IMR-90 (cell line): ENCODE measurements around the gene NFIA. TPM values are rescaled to one million over a fixed set of nuclear protein-coding genes. Genes with fewer than 3 reads are reported as not detected.

ENCODE experiments used
- ATAC-seq: fragments of 200-7000 bp; cut with Tn5 transposase; 2 replicates; pipeline ENCODE4 v1.9.1; 2020; ENCODE audit warnings: low read depth, mild to moderate bottlenecking, moderate library complexity
- BruUV-seq: library from RNA; stranded (reverse); fragments of 400-500 nt; replicated peaks from 2 replicates; lab custom pipeline; 2021; lab: Mats Ljungman, UMichigan
- CTCF ChIA-PET: fragments of 300-600 bp; formaldehyde crosslinking; extraction: SDS; loops from one replicate; lab custom pipeline; 2021; ENCODE audit warnings: antibody characterized with exemption; lab: Yijun Ruan, JAX
- POLR2A ChIA-PET: fragments of 300-600 bp; sonication (Branson Sonifier 250); formaldehyde crosslinking; loops from one replicate; lab custom pipeline; 2022; ENCODE audit warnings: antibody characterized with exemption; ENCODE audit not compliant: unreplicated experiment; lab: Charles Lee
- DNase-seq: peaks from one replicate; pipeline ENCODE4 v3.0.0; 2013
- H2AFZ ChIP-seq: replicated peaks from 2 replicates; pipeline ENCODE3; 2013; ENCODE audit warnings: low read length, mild to moderate bottlenecking; ENCODE audit not compliant: poor library complexity
- H2AK5ac ChIP-seq: 2 replicates; pipeline ENCODE4 v1.6.1; 2013; ENCODE audit warnings: low read depth, low read length, inconsistent platforms
- H2AK9ac ChIP-seq: replicated peaks from 2 replicates; pipeline ENCODE3; 2013; ENCODE audit warnings: mild to moderate bottlenecking, low read depth, low read length, moderate library complexity; ENCODE audit not compliant: poor library complexity
- H2BK120ac ChIP-seq: 2 replicates; pipeline ENCODE4 v1.6.1; 2013; ENCODE audit warnings: low read depth, low read length, inconsistent platforms
- H2BK15ac ChIP-seq: 3 replicates; pipeline ENCODE4 v1.6.1; 2013; ENCODE audit warnings: low read depth, low read length, inconsistent platforms
- H2BK20ac ChIP-seq: 2 replicates; pipeline ENCODE4 v1.6.1; 2013; ENCODE audit warnings: low read depth, mild to moderate bottlenecking, inconsistent platforms, low read length, moderate library complexity
- H2BK5ac ChIP-seq: 2 replicates; pipeline ENCODE4 v1.6.1; 2013; ENCODE audit warnings: mild to moderate bottlenecking, low read depth, low read length, inconsistent platforms; ENCODE audit not compliant: poor library complexity, severe bottlenecking
- H3K14ac ChIP-seq: replicated peaks from 2 replicates; pipeline ENCODE4 v1.6.1; 2013; ENCODE audit warnings: low read depth, low read length, inconsistent platforms
- H3K18ac ChIP-seq: 2 replicates; pipeline ENCODE4 v1.6.1; 2013; ENCODE audit warnings: low read depth, low read length, control low read depth
- H3K23ac ChIP-seq: 2 replicates; pipeline ENCODE4 v1.6.1; 2013; ENCODE audit warnings: low read depth, low read length, inconsistent platforms
- H3K27ac ChIP-seq: 2 replicates; pipeline ENCODE4 v1.5.1; 2013; ENCODE audit warnings: mild to moderate bottlenecking, control low read depth, low read length; ENCODE audit not compliant: insufficient read depth
- H3K27me3 ChIP-seq: 2 replicates; pipeline ENCODE4 v1.6.1; 2013; ENCODE audit warnings: low read length; ENCODE audit not compliant: control insufficient read depth, insufficient read depth
- H3K36me3 ChIP-seq: 2 replicates; pipeline ENCODE4 v1.6.1; 2013; ENCODE audit warnings: low read length, mixed read lengths; ENCODE audit not compliant: control insufficient read depth, insufficient read depth
- H3K4ac ChIP-seq: 2 replicates; pipeline ENCODE4 v1.6.1; 2013; ENCODE audit warnings: low read depth, low read length, inconsistent platforms
- H3K4me1 ChIP-seq: 2 replicates; pipeline ENCODE4 v1.6.1; 2013; ENCODE audit warnings: low read length, mixed read lengths; ENCODE audit not compliant: control insufficient read depth, insufficient read depth
- H3K4me2 ChIP-seq: 2 replicates; pipeline ENCODE4 v1.6.1; 2013; ENCODE audit warnings: low read depth, mild to moderate bottlenecking, control low read depth, low read length, moderate library complexity
- H3K4me3 ChIP-seq: 2 replicates; pipeline ENCODE4 v1.5.1; 2013; ENCODE audit warnings: low read depth, mild to moderate bottlenecking, control low read depth, low read length, moderate library complexity; ENCODE audit not compliant: insufficient read depth
- H3K56ac ChIP-seq: 2 replicates; pipeline ENCODE4 v1.6.1; 2013; ENCODE audit warnings: low read length, inconsistent platforms; ENCODE audit not compliant: insufficient read depth; ENCODE audit errors: extremely low read depth
- H3K79me1 ChIP-seq, 2 experiments: 2 replicates each; pipeline ENCODE4 v1.6.1; 2013; ENCODE audit warnings: low read length in 2 of 2, inconsistent platforms in 1 of 2, low read depth in 1 of 2
- H3K9ac ChIP-seq: 2 replicates; pipeline ENCODE4 v1.6.1; 2013; ENCODE audit warnings: low read depth, low read length, control low read depth
- H3K9me1 ChIP-seq: 2 replicates; pipeline ENCODE4 v1.6.1; 2013; ENCODE audit warnings: low read length, inconsistent platforms; ENCODE audit not compliant: insufficient read depth
- H3K9me3 ChIP-seq: 2 replicates; pipeline ENCODE4 v1.6.1; 2013; ENCODE audit warnings: low read length; ENCODE audit not compliant: control insufficient read depth, insufficient read depth
- H4K20me1 ChIP-seq: 2 replicates; pipeline ENCODE4 v1.6.1; 2013; ENCODE audit warnings: low read length, inconsistent platforms; ENCODE audit not compliant: insufficient read depth
- H4K5ac ChIP-seq: 2 replicates; pipeline ENCODE4 v1.6.1; 2013; ENCODE audit warnings: mild to moderate bottlenecking, low read depth, low read length, control low read depth
- H4K8ac ChIP-seq, 2 experiments: 2 replicates each; pipeline ENCODE4 v1.6.1; 2013; ENCODE audit warnings: low read depth in 2 of 2, low read length in 2 of 2, control low read depth in 1 of 2, inconsistent platforms in 1 of 2
- H4K91ac ChIP-seq: 2 replicates; pipeline ENCODE4 v1.6.1; 2013; ENCODE audit warnings: low read depth, low read length, inconsistent platforms; ENCODE audit not compliant: insufficient read depth
- BHLHE40 ChIP-seq: fragments of 150-350 bp; IDR thresholded peaks from 2 replicates; pipeline ENCODE4 v1.6.1; 2016; ENCODE audit warnings: mild to moderate bottlenecking, low read depth, low read length
- CEBPB ChIP-seq: IDR thresholded peaks from 2 replicates; pipeline ENCODE4 v1.6.1; 2012; ENCODE audit warnings: low read depth, low read length, improper control_type of control experiment
- CHD1 ChIP-seq: IDR thresholded peaks from 2 replicates; pipeline ENCODE4 v1.6.1; 2012; ENCODE audit warnings: low read depth, low read length, improper control_type of control experiment
- FOS ChIP-seq: fragments of 150-350 bp; IDR thresholded peaks from 2 replicates; pipeline ENCODE4 v1.6.1; 2016; ENCODE audit warnings: low read depth, low read length
- MAZ ChIP-seq: IDR thresholded peaks from 2 replicates; pipeline ENCODE4 v1.6.1; 2012; ENCODE audit warnings: low read depth, mild to moderate bottlenecking, low read length, improper control_type of control experiment, moderate library complexity, borderline replicate concordance
- MXI1 ChIP-seq: IDR thresholded peaks from 2 replicates; pipeline ENCODE4 v1.6.1; 2012; ENCODE audit warnings: low read depth, mild to moderate bottlenecking, low read length, moderate library complexity, borderline replicate concordance
- NFE2L2 ChIP-seq: fragments of 150-350 bp; IDR thresholded peaks from 2 replicates; pipeline ENCODE4 v1.6.1; 2016; ENCODE audit warnings: low read depth, mild to moderate bottlenecking, low read length
- POLR2A ChIP-seq: IDR thresholded peaks from 2 replicates; pipeline ENCODE4 v1.6.1; 2012; ENCODE audit warnings: mild to moderate bottlenecking, low read depth, low read length
- RAD21 ChIP-seq: IDR thresholded peaks from 2 replicates; pipeline ENCODE4 v1.6.1; 2012; ENCODE audit warnings: low read length, improper control_type of control experiment
- RCOR1 ChIP-seq: IDR thresholded peaks from 2 replicates; pipeline ENCODE4 v1.6.1; 2012; ENCODE audit warnings: mild to moderate bottlenecking, low read length, improper control_type of control experiment; ENCODE audit not compliant: insufficient replicate concordance
- RFX5 ChIP-seq: IDR thresholded peaks from 2 replicates; pipeline ENCODE4 v1.8.0; 2012; ENCODE audit warnings: low read depth, mild to moderate bottlenecking, low read length, moderate library complexity
- SMC3 ChIP-seq: fragments of 150-350 bp; IDR thresholded peaks from 2 replicates; pipeline ENCODE4 v1.6.1; 2016; ENCODE audit warnings: low read depth, mild to moderate bottlenecking, antibody characterized with exemption, low read length, moderate library complexity
- WGBS, 2 experiments: methylation state at CpG; one replicate each; pipeline versions ENCODE4 v1.1.5 to v1.1.7; 2013; ENCODE audit warnings: missing lambda C conversion rate in 2 of 2; ENCODE audit not compliant: insufficient read length in 1 of 2; ENCODE audit errors: extremely low coverage in 2 of 2; 5-methylcytosine and 5-hydroxymethylcytosine counted together
- dilution Hi-C: fragments of 300-500 bp; cut with HindIII; formaldehyde crosslinking; loops from one replicate; pipeline ENCODE4 v1.14.3; 2018; ENCODE audit warnings: low sequenced_read_pairs; ENCODE audit not compliant: unreplicated experiment
- in situ Hi-C: fragments of 300-500 bp; cut with MboI; formaldehyde crosslinking; loops from 3 replicates; pipeline ENCODE4 v1.14.3; 2019; ENCODE audit warnings: low sequenced_read_pairs, inconsistent platforms, mixed read lengths
- intact Hi-C: fragments of 100-400 bp; cut with micrococcal nuclease; formaldehyde crosslinking; loops from 2 replicates; pipeline ENCODE4 v1.10.0; 2022
- polyA plus RNA-seq, 3 experiments: library from polyadenylated mRNA; depleted of rRNA; stranded (reverse); fragments of >200 nt; gene quantifications; 2 replicates each; pipeline ENCODE4 v1.2.3, GENCODE V29; 2012; ENCODE audit warnings: low replicate concordance in 1 of 3
- total RNA-seq: library from RNA; depleted of rRNA; stranded (reverse); fragments of >200 nt; gene quantifications from 2 replicates; pipeline ENCODE4 v1.2.3, GENCODE V29; 2012
- TF ChIP-seq, protein P1 (sequence below): fragments of 150-350 bp; IDR thresholded peaks from 2 replicates; pipeline ENCODE4 v1.6.1; 2016; ENCODE audit warnings: low read depth, mild to moderate bottlenecking, low read length, moderate library complexity, borderline replicate concordance
- TF ChIP-seq, protein P2 (sequence below): fragments of 150-350 bp; IDR thresholded peaks from 2 replicates; pipeline ENCODE4 v1.6.1; 2017; ENCODE audit warnings: mild to moderate bottlenecking, antibody characterized with exemption, low read length, low read depth
- TF ChIP-seq, protein P3 (sequence below): conservative IDR thresholded peaks from 2 replicates; pipeline ENCODE4 v1.5.1; 2012; ENCODE audit warnings: mild to moderate bottlenecking, low read depth, low read length, improper control_type of control experiment

NFIA gene
- total and polyA plus RNA-seq, 2 of the 4 experiments (the other 2 are of a cell fraction): 1.6 to 2.2 TPM

DNA sequence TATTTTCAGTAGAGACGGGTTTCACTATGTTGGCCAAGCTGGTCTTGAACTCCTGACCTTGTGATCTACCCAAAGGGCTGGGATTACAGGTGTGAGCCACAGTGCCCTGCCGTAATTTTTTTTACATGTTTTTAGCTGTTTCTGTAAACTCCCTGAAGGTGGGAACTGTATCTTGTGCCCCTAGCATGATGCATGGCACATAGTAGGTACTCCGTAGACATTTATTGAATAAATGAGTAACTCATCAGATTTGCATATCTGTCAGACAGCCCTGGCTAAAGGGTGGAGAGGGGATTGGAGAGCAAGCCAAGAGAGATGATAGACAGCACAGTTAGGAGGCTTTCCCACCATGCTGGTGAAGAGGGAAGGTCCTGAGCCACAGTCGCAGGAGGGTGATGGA is 247.2 kb downstream of the NFIA start:
- in situ Hi-C loops: no loop called here

More for the DNA sequence above, 247.2 kb downstream of the NFIA start:
- Histone ChIP-seq H3K56ac (no peak overlapping the region), H3K4ac (no peak overlapping the region), H2BK5ac (no peak overlapping the region), H4K91ac (no peak overlapping the region), H3K9ac (no peak overlapping the region), H3K4me3 (no peak overlapping the region), H2AFZ (no peak overlapping the region), H4K8ac (no peak overlapping the region), H2AK9ac (no peak overlapping the region), H3K9me1 (no peaks in the 10 kb centered on the region), H3K18ac (no peak overlapping the region), H3K4me1 (no peaks in the 10 kb centered on the region), H4K5ac (no peak overlapping the region), H2BK120ac (no peak overlapping the region), H3K23ac (no peak overlapping the region), H3K9me3 (no peaks in the 10 kb centered on the region), H2AK5ac (no peak overlapping the region), H2BK20ac (no peak overlapping the region), H2BK15ac (no peak overlapping the region), H3K36me3 (no peaks in the 10 kb centered on the region), H4K20me1 (no peaks in the 10 kb centered on the region), H3K79me1 (no peaks in the 10 kb centered on the region), H3K27me3 (peaks cover 6% of the 10 kb centered on the region), H3K14ac (no peak overlapping the region), H3K27ac (no peak overlapping the region), H3K4me2 (no peak overlapping the region)
- POLR2A ChIA-PET: no interaction called here
- no peak for TF ChIP-seq MXI1
- TF ChIP-seq MAZ: no peak
- TF ChIP-seq RCOR1: no peak
- no peak for TF ChIP-seq SMC3
- TF ChIP-seq RFX5: no peak
- no peak for TF ChIP-seq POLR2A
- no peak for TF ChIP-seq RAD21
- no peak for TF ChIP-seq CEBPB
- no peak for TF ChIP-seq BHLHE40
- TF ChIP-seq, protein P1, sequence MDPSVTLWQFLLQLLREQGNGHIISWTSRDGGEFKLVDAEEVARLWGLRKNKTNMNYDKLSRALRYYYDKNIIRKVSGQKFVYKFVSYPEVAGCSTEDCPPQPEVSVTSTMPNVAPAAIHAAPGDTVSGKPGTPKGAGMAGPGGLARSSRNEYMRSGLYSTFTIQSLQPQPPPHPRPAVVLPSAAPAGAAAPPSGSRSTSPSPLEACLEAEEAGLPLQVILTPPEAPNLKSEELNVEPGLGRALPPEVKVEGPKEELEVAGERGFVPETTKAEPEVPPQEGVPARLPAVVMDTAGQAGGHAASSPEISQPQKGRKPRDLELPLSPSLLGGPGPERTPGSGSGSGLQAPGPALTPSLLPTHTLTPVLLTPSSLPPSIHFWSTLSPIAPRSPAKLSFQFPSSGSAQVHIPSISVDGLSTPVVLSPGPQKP: no peak
- TF ChIP-seq CHD1: no peak
- no peak for TF ChIP-seq FOS
- TF ChIP-seq, protein P2, sequence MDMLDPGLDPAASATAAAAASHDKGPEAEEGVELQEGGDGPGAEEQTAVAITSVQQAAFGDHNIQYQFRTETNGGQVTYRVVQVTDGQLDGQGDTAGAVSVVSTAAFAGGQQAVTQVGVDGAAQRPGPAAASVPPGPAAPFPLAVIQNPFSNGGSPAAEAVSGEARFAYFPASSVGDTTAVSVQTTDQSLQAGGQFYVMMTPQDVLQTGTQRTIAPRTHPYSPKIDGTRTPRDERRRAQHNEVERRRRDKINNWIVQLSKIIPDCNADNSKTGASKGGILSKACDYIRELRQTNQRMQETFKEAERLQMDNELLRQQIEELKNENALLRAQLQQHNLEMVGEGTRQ: no peak
- TF ChIP-seq, protein P3, sequence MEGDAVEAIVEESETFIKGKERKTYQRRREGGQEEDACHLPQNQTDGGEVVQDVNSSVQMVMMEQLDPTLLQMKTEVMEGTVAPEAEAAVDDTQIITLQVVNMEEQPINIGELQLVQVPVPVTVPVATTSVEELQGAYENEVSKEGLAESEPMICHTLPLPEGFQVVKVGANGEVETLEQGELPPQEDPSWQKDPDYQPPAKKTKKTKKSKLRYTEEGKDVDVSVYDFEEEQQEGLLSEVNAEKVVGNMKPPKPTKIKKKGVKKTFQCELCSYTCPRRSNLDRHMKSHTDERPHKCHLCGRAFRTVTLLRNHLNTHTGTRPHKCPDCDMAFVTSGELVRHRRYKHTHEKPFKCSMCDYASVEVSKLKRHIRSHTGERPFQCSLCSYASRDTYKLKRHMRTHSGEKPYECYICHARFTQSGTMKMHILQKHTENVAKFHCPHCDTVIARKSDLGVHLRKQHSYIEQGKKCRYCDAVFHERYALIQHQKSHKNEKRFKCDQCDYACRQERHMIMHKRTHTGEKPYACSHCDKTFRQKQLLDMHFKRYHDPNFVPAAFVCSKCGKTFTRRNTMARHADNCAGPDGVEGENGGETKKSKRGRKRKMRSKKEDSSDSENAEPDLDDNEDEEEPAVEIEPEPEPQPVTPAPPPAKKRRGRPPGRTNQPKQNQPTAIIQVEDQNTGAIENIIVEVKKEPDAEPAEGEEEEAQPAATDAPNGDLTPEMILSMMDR: no peak
- TF ChIP-seq NFE2L2: no peak
- no TSS peak for BruUV-seq
- ATAC-seq: no peak
- 100% methylated on average over 1 of the region's 4 CpGs; no CpG with 5 or more reads in 1 of the 2 experiments for WGBS, 2 experiments
- dilution Hi-C loops (no loop called here), intact Hi-C loops (no loop called here)
- CTCF ChIA-PET: no interaction called here
- no peak for DNase-seq
